Measurements from ENCODE around the gene ST8SIA4.

GRCh38 chr5:100762995-100763394 lies 140.1 kb downstream of the ST8SIA4 start:
- TF ChIP-seq CTCF (IDR thresholded peaks at IDR 0.05 in 4 of 5, conservative IDR thresholded peaks at IDR 0.05 in 1 of 5) (no peak), POLR2A (IDR thresholded peaks at IDR 0.05) (no peak)

Measured in gastrocnemius medialis (tissue), 4 donors.